Measurements from ENCODE around the gene CYLD.

DNA sequence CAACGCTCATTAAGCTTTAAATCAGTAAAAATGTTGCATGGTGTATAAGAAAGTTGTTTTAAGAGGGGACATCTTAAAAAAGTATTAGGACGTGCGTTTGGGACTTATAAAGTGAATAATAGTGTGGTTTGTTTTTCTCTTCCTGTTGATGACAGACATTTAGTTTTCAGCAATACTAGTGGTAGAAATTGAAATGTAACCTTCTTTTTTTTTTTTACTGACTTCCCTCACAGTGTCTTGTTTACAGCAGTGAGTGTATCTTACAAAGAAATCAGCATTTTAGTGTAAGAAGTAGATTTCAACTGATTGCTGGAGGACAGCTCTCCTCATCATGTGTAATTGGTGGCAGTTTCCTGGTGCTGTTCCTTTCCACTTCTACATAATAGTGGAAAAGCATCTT, 39.6 kb downstream of the CYLD start:
- TF ChIP-seq, protein P1, sequence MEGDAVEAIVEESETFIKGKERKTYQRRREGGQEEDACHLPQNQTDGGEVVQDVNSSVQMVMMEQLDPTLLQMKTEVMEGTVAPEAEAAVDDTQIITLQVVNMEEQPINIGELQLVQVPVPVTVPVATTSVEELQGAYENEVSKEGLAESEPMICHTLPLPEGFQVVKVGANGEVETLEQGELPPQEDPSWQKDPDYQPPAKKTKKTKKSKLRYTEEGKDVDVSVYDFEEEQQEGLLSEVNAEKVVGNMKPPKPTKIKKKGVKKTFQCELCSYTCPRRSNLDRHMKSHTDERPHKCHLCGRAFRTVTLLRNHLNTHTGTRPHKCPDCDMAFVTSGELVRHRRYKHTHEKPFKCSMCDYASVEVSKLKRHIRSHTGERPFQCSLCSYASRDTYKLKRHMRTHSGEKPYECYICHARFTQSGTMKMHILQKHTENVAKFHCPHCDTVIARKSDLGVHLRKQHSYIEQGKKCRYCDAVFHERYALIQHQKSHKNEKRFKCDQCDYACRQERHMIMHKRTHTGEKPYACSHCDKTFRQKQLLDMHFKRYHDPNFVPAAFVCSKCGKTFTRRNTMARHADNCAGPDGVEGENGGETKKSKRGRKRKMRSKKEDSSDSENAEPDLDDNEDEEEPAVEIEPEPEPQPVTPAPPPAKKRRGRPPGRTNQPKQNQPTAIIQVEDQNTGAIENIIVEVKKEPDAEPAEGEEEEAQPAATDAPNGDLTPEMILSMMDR (IDR thresholded peaks at IDR 0.05): no peak
- no peak for TF ChIP-seq POLR2A (IDR thresholded peaks at IDR 0.05)

Data from adrenal gland (tissue), 5 donors.